Measurements from ENCODE around the gene NT5C.
"Not testable (repeated sequence)": the region's sequence is repeated elsewhere in the genome, so short reads cannot be mapped to it uniquely, and the experiment has no call there.

NT5C gene

DNA sequence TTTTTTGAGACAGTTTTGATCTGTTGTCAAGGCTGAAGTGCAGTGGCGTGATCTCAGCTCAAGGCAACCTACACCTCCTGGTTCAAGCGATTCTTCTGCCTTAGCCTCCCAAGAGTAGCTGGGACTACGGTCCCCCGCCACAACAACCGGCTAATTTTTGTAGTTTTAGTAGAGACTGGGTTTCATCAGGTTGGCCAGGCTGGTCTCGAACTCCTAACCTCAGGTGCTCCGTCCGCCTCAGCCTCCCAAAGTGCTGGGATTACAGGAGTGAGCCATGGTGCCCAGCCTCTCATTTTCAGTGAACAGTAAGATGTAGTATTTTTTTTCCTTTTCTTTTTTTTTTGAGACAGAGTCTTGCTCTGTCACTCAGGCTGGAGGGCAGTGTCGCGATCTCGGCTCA is 43.5 kb upstream of the NT5C start:
- Histone ChIP-seq H3K14ac (ENCODE audit: low read length) (no peak overlapping the region), H3K18ac (ENCODE audit: low read length) (no peak overlapping the region), H2BK15ac (ENCODE audit: low read length) (no peak overlapping the region), H3K27me3 (ENCODE audit: control insufficient read depth in 3 of 3, insufficient read depth in 3 of 3, low read depth in 1 of 3, low read length in 3 of 3) (no peaks in the 10 kb centered on the region), H3K23ac (ENCODE audit: low read depth, low read length, poor library complexity) (no peak overlapping the region), H3K36me3 (replicated peaks in 1 of 2; ENCODE audit: control insufficient read depth in 2 of 2, insufficient read depth in 2 of 2, low read length in 2 of 2) (peaks cover 44 to 99% of the 10 kb centered on the region in 2 donors), H3K4ac (ENCODE audit: low read length) (no peak overlapping the region), H2AFZ (ENCODE audit: low read length) (no peak overlapping the region), H4K8ac (ENCODE audit: low read depth, low read length) (no peak overlapping the region), H3K9ac (ENCODE audit: low read depth, low read length, poor library complexity) (no peak overlapping the region), H2AK5ac (ENCODE audit: low read depth, low read length) (no peak overlapping the region), H3K79me1 (ENCODE audit: low read depth, low read length) (peaks cover 3% of the 10 kb centered on the region), H3K4me1 (ENCODE audit: control insufficient read depth in 2 of 2, insufficient read depth in 1 of 2, low read depth in 1 of 2, low read length in 2 of 2) (no peaks in the 10 kb centered on the region), H3K9me3 (replicated peaks in 1 of 2; ENCODE audit: control insufficient read depth in 2 of 2, insufficient read depth in 1 of 2, low read depth in 1 of 2, low read length in 2 of 2) (no peaks in the 10 kb centered on the region), H3K27ac (replicated peaks; ENCODE audit: low read length) (no peak overlapping the region), H2BK5ac (ENCODE audit: low read length) (no peak overlapping the region), H4K91ac (ENCODE audit: low read depth, low read length, poor library complexity) (no peak overlapping the region), H2BK120ac (ENCODE audit: low read depth, low read length) (no peak overlapping the region), H2BK12ac (ENCODE audit: low read length) (no peak overlapping the region), H3K4me3 (ENCODE audit: low read length in 2 of 2) (no peak overlapping the region), H3K4me2 (ENCODE audit: insufficient read depth, low read length, poor library complexity, severe bottlenecking) (no peak overlapping the region)
- no peak for DNase-seq (ENCODE audit: low spot score)
- WGBS, 2 donors (ENCODE audit: extremely low coverage in 2 of 2, insufficient read length in 2 of 2, insufficient replicate concordance in 1 of 2): no CpG with 5 or more reads among the region's 11 CpGs

GRCh38 chr17:75173526-75173925 is 42.0 kb upstream of the NT5C start:
- no peak overlapping the region for H3K9ac ChIP-seq (ENCODE audit: low read depth, low read length, poor library complexity)
- no peak overlapping the region for H3K4me2 ChIP-seq (ENCODE audit: insufficient read depth, low read length, poor library complexity, severe bottlenecking)
- H2AFZ ChIP-seq (ENCODE audit: low read length): no peak overlapping the region
- H2BK120ac ChIP-seq (ENCODE audit: low read depth, low read length): no peak overlapping the region
- no peak overlapping the region for H3K18ac ChIP-seq (ENCODE audit: low read length)
- no peaks in the 10 kb centered on the region for H3K4me1 ChIP-seq (ENCODE audit: control insufficient read depth in 2 of 2, insufficient read depth in 1 of 2, low read depth in 1 of 2, low read length in 2 of 2)
- H3K36me3 ChIP-seq (replicated peaks in 1 of 2; ENCODE audit: control insufficient read depth in 2 of 2, insufficient read depth in 2 of 2, low read length in 2 of 2): peaks cover 42 to 97% of the 10 kb centered on the region in 2 donors
- H4K91ac ChIP-seq (ENCODE audit: low read depth, low read length, poor library complexity): no peak overlapping the region
- H2AK5ac ChIP-seq (ENCODE audit: low read depth, low read length): no peak overlapping the region
- no peak overlapping the region for H4K8ac ChIP-seq (ENCODE audit: low read depth, low read length)
- H3K79me1 ChIP-seq (ENCODE audit: low read depth, low read length): peaks cover 5% of the 10 kb centered on the region
- DNase-seq (ENCODE audit: low spot score): no peak
- no CpG with 5 or more reads among the region's 4 CpGs for WGBS, 2 donors (ENCODE audit: extremely low coverage in 2 of 2, insufficient read length in 2 of 2, insufficient replicate concordance in 1 of 2)
- no peak overlapping the region for H2BK15ac ChIP-seq (ENCODE audit: low read length)
- no peak overlapping the region for H2BK12ac ChIP-seq (ENCODE audit: low read length)
- no peaks in the 10 kb centered on the region for H3K9me3 ChIP-seq (replicated peaks in 1 of 2; ENCODE audit: control insufficient read depth in 2 of 2, insufficient read depth in 1 of 2, low read depth in 1 of 2, low read length in 2 of 2)
- no peak overlapping the region for H3K4me3 ChIP-seq (ENCODE audit: low read length in 2 of 2)
- no peak overlapping the region for H2BK5ac ChIP-seq (ENCODE audit: low read length)
- H3K23ac ChIP-seq (ENCODE audit: low read depth, low read length, poor library complexity): no peak overlapping the region
- no peak overlapping the region for H3K4ac ChIP-seq (ENCODE audit: low read length)
- no peaks in the 10 kb centered on the region for H3K27me3 ChIP-seq (ENCODE audit: control insufficient read depth in 3 of 3, insufficient read depth in 3 of 3, low read depth in 1 of 3, low read length in 3 of 3)
- H3K27ac ChIP-seq (replicated peaks; ENCODE audit: low read length): no peak overlapping the region
- H3K14ac ChIP-seq (ENCODE audit: low read length): no peak overlapping the region

DNA sequence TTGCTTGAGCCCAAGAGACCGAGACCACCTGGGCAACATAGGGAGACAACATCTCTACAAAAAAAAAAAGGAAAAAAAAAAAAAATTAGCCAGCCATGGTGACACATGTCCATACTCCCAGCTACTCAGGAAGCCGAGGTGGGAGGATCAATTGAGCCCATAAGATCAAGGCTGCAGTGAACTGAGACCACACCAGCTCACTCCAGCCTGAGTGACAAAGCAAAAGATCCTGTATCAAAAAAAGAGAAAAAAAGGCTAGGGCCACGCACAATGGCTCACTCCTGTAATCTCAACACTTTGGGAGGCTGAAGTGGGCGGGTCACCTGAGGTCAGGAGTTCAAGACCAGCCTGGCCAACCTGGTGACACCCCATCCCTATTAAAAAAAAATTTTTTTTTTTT is 37.5 kb upstream of the NT5C start:
- H3K79me1 ChIP-seq (ENCODE audit: low read depth, low read length): peaks cover 2% of the 10 kb centered on the region
- no peaks in the 10 kb centered on the region for H3K27me3 ChIP-seq (ENCODE audit: control insufficient read depth in 3 of 3, insufficient read depth in 3 of 3, low read depth in 1 of 3, low read length in 3 of 3)
- H3K27ac ChIP-seq (replicated peaks; ENCODE audit: low read length): no peak overlapping the region
- no peak overlapping the region for H3K4me3 ChIP-seq (ENCODE audit: low read length in 2 of 2)
- no peak overlapping the region for H2BK120ac ChIP-seq (ENCODE audit: low read depth, low read length)
- no peak overlapping the region for H2AK5ac ChIP-seq (ENCODE audit: low read depth, low read length)
- H3K4ac ChIP-seq (ENCODE audit: low read length): no peak overlapping the region
- H3K14ac ChIP-seq (ENCODE audit: low read length): no peak overlapping the region
- no peaks in the 10 kb centered on the region for H3K9me3 ChIP-seq (replicated peaks in 1 of 2; ENCODE audit: control insufficient read depth in 2 of 2, insufficient read depth in 1 of 2, low read depth in 1 of 2, low read length in 2 of 2)
- no peaks in the 10 kb centered on the region for H3K4me1 ChIP-seq (ENCODE audit: control insufficient read depth in 2 of 2, insufficient read depth in 1 of 2, low read depth in 1 of 2, low read length in 2 of 2)
- H2AFZ ChIP-seq (ENCODE audit: low read length): no peak overlapping the region
- WGBS, 2 donors (ENCODE audit: extremely low coverage in 2 of 2, insufficient read length in 2 of 2, insufficient replicate concordance in 1 of 2): no CpG with 5 or more reads among the region's 4 CpGs
- H4K8ac ChIP-seq (ENCODE audit: low read depth, low read length): no peak overlapping the region
- H3K9ac ChIP-seq (ENCODE audit: low read depth, low read length, poor library complexity): no peak overlapping the region
- no peak for DNase-seq (ENCODE audit: low spot score)
- H2BK12ac ChIP-seq (ENCODE audit: low read length): no peak overlapping the region
- no peak overlapping the region for H2BK15ac ChIP-seq (ENCODE audit: low read length)
- H2BK5ac ChIP-seq (ENCODE audit: low read length): no peak overlapping the region
- H3K36me3 ChIP-seq (replicated peaks in 1 of 2; ENCODE audit: control insufficient read depth in 2 of 2, insufficient read depth in 2 of 2, low read length in 2 of 2): peaks cover 25 to 92% of the 10 kb centered on the region in 2 donors
- no peak overlapping the region for H3K18ac ChIP-seq (ENCODE audit: low read length)
- H3K23ac ChIP-seq (ENCODE audit: low read depth, low read length, poor library complexity): no peak overlapping the region
- H4K91ac ChIP-seq (ENCODE audit: low read depth, low read length, poor library complexity): no peak overlapping the region
- H3K4me2 ChIP-seq (ENCODE audit: insufficient read depth, low read length, poor library complexity, severe bottlenecking): no peak overlapping the region

DNA sequence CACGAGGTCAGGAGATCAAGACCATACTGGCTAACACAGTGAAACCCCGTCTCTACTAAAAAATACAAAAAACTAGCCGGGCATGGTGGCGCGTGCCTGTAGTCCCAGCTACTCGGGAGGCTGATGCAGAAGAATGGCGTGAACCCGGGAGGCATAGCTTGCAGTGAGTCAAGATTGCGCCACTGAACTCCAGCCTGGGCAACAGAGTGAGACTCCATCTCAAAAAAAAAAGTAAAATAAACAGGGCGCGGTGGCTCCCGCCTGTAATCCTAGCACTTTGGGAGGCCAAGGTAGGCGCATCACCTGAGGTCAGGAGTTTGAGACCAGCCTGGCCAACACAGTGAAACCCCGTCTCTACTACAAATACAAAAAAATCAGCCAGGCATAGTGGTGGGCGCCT is 33.1 kb upstream of the NT5C start:
- not testable (repeated sequence) for H3K4me3 ChIP-seq (ENCODE audit: low read length in 2 of 2); H2BK120ac ChIP-seq (ENCODE audit: low read depth, low read length); H3K14ac ChIP-seq (ENCODE audit: low read length); H3K27me3 ChIP-seq (ENCODE audit: control insufficient read depth in 3 of 3, insufficient read depth in 3 of 3, low read depth in 1 of 3, low read length in 3 of 3); H3K4me1 ChIP-seq (ENCODE audit: control insufficient read depth in 2 of 2, insufficient read depth in 1 of 2, low read depth in 1 of 2, low read length in 2 of 2); H2AK5ac ChIP-seq (ENCODE audit: low read depth, low read length); H3K4me2 ChIP-seq (ENCODE audit: insufficient read depth, low read length, poor library complexity, severe bottlenecking); H2BK5ac ChIP-seq (ENCODE audit: low read length); H3K23ac ChIP-seq (ENCODE audit: low read depth, low read length, poor library complexity); H3K4ac ChIP-seq (ENCODE audit: low read length); H2AFZ ChIP-seq (ENCODE audit: low read length); H3K9me3 ChIP-seq (replicated peaks in 1 of 2; ENCODE audit: control insufficient read depth in 2 of 2, insufficient read depth in 1 of 2, low read depth in 1 of 2, low read length in 2 of 2); H4K8ac ChIP-seq (ENCODE audit: low read depth, low read length); DNase-seq (ENCODE audit: low spot score); H2BK12ac ChIP-seq (ENCODE audit: low read length); H2BK15ac ChIP-seq (ENCODE audit: low read length); H4K91ac ChIP-seq (ENCODE audit: low read depth, low read length, poor library complexity); H3K27ac ChIP-seq (replicated peaks; ENCODE audit: low read length); H3K79me1 ChIP-seq (ENCODE audit: low read depth, low read length); H3K9ac ChIP-seq (ENCODE audit: low read depth, low read length, poor library complexity); H3K18ac ChIP-seq (ENCODE audit: low read length)
- H3K36me3 ChIP-seq (replicated peaks in 1 of 2; ENCODE audit: control insufficient read depth in 2 of 2, insufficient read depth in 2 of 2, low read length in 2 of 2): peaks cover 15 to 80% of the 10 kb centered on the region in 2 donors
- no CpG with 5 or more reads among the region's 15 CpGs for WGBS, 2 donors (ENCODE audit: extremely low coverage in 2 of 2, insufficient read length in 2 of 2, insufficient replicate concordance in 1 of 2)

All from neuronal stem cell (in vitro differentiated cells).